ENCODE results near the gene PITPNC1.
"Not testable (repeated sequence)": the region's sequence is repeated elsewhere in the genome, so short reads cannot be mapped to it uniquely, and the experiment has no call there.

The PITPNC1 gene

DNA sequence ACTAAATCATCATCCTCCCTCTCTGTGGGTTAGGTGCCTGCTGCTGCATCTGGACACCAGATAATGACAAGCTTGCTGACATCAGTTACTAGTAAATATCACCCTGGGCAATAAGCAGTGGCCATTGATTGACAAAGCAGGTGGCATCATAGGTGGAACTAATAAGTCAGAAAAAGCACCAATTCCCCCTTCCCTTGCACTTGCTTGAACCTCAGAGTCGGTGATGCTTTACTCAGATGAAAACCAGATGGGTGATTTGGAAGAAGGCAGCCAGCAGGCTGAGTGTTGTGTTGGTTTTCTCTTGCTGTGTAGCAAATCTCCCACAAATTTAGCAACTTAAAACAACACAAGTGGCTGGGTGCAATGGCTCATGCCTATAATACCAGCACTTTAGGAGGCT, 193.7 kb downstream of the PITPNC1 start:
- in situ Hi-C loops (cut with MboI; ENCODE audit: low sequenced_read_pairs): no loop called here

DNA sequence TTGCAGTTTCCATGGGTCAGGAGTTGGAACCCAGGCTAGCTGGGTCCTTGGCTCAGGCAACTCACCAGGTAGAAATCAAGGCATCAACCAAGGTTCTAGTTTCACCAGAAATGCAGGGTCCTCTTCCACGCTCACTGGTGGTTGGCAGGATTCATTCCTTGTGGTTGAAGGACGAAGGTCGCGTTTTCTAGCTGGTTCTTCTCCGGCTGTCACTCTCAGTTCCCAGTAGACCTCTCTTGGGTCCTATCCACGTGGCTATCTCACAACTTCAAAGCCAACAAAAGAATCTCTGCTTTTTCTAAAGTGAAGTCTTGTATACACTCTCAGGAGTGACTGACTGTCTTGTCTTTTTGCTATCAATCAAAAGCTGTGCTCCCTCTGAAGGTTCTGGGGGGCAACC, 194.4 kb downstream of the PITPNC1 start:
- in situ Hi-C loops (cut with MboI; ENCODE audit: low sequenced_read_pairs): no loop called here

DNA sequence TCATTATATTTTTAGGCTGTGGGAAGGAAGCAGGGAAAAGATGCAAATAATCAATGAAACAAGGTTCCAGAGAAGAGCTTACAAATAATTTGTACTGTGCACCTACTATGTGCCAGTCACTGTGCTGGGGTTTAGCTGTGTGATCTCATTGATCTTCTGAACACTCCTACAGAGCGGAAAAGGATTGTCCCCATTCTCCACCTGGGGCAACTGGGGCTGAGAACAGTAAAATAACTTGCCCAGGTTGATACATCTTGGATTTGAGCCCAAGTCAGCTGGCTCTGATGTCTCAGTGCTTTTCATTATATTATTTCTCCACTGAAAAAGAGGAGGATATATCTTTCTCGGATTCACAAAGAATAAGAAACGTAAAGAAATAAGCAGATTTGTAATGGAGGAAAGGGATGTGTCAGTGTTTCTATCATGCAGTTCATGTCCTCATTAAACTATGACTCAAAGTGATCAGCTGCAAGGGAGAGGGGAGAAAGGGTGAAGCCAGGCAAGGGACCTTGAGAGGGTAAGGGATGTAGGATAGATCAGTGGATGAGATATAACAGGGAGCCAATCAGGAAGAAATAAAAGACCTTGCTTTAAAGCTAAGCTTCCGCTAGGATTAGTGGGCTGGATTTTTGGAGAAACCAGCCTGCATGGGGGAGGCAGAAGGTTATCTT, 197.0 kb downstream of the PITPNC1 start:
- in situ Hi-C loops (cut with MboI; ENCODE audit: low sequenced_read_pairs): no loop called here

DNA sequence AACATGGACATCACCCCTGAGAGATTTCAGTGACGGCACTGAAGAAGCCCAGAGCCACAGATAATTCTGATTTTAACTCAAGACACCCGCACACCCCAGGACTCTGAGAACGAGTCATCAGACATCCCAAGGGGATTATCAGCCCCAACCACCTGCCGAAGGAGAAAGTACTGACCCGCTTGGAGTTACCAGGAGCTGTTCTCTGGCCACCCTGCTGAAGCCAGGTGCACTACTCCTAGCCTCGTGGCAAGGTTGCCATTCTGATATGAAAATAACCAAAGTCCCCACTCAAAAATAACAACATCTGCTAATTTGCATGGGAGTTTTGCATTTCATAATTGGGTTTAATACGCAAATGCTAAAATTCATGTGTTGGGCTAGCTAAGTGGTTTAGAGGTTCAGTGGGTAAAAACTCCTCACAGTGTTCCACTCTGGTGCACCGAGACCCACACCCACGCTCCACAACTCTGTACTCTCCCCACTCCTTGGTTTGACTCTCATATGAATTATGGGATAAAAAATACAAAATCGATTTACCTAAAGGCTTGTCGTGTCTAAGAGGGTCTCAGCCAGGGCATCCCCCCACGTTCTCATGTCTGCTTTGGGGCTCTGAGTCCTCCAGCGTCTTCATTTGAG, 197.7 kb downstream of the PITPNC1 start:
- in situ Hi-C loops (cut with MboI; ENCODE audit: low sequenced_read_pairs): no loop called here

DNA sequence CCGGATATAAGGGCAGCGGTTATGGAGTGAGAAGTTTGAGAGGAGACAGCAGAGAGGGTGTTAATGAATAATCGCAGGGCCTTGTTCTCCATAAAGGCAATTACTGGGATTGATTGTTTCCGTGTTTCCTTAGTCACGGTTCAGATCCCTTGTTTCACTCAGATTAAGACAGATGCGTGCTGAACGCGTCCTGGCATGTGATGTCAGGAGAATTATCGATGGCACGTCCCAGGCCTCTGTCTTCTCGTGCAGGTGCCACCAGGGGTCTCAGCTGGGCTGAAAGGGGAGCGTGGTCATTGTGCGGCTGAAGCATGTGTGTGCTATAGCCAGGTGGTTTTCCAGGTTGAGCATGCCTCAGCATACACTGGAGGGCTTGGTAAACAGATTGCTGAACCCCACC, 198.2 kb downstream of the PITPNC1 start:
- in situ Hi-C loops (cut with MboI; ENCODE audit: low sequenced_read_pairs): no loop called here

DNA sequence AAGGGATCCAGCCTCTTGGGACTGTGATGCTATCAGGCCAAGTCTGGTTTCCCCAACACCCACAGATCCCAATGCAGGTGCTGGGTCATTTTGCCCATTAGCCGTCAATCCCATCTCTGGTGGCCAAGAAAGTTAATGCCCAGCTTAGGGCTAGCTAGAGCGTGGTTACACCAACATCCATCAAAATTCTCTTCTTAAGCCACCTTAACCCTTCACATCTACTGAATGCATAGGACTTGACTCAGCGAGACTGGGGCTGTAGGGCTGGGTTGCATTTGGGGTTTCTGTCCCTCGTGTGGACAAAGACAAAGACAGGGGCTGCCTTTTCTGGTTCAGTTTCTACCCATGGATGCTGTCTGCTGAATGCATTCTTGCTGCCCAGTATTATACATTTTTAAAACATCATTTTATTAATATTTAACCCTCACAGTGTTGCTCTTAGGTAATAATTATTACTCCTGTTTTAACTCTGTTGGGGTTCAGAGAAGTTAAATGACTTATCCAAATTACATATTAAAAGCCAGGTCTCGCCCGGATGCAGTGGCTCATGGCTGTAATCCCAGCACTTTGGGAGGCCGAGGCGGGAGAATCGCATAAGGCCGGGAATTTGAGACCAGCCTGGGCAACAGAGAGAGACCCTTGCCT, 199.5 kb downstream of the PITPNC1 start:
- in situ Hi-C loops (cut with MboI; ENCODE audit: low sequenced_read_pairs): no loop called here

- in situ Hi-C loops (cut with MboI; ENCODE audit: low sequenced_read_pairs): no loop called here
These were observed 200.5 kb downstream of the PITPNC1 start for GRCh38 chr17:67577429-67578141.

DNA sequence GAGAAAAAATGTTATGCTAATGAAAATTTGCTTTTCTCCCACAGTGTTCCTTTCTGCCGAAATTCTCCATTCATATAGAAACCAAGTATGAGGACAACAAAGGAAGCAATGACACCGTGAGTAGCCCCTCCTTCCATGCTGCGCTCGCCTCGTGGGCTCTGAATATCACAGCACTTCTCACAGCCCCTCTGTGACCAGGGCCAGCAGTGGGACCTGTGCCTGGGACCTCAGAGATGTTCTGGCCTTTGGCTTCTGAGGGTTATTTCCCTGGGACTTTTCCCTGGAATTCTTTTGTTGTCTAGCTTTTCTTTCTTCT, 201.0 kb downstream of the PITPNC1 start:
- in situ Hi-C loops (cut with MboI; ENCODE audit: low sequenced_read_pairs): no loop called here

DNA sequence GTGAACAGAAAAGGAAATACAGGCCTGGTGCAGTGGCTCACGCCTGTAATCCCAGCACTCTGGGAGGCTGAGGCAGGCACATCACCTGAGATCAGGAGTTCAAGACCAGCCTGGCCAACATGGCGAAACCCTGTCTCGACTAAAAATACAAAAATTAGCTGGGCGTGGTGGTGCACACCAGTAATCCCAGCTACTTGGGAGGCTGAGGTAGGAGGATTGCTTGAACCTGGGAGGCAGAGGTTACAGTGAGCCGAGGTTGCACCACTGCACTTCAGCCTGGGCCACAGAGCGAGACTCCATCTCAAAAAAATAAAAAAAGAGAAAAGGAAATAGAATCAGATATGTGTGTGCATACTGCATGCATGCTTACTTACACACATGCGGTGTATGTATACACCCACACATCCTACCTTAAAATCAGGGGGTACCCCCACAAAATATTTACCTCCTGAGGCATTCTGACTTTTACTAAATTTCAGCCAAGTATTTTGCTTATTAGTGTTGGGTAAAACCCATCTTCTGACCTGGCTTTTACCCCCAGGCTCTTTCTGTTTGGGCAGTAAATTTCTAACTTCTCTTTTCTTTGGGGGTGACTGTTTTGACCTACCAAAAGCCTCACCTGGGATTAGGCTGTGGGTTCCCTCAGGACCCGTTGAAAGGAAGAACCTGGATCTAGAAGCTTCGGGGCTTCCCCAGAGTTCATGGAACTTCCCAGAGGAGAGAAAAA, 201.8 kb downstream of the PITPNC1 start:
- in situ Hi-C loops (cut with MboI; ENCODE audit: low sequenced_read_pairs): not testable (repeated sequence)

- in situ Hi-C loops (cut with MboI; ENCODE audit: low sequenced_read_pairs): no loop called here
These were observed 205.6 kb downstream of the PITPNC1 start for GRCh38 chr17:67582673-67583081.

- in situ Hi-C loops (cut with MboI; ENCODE audit: low sequenced_read_pairs): no loop called here
These were observed 208.1 kb downstream of the PITPNC1 start for GRCh38 chr17:67585077-67585602.

DNA sequence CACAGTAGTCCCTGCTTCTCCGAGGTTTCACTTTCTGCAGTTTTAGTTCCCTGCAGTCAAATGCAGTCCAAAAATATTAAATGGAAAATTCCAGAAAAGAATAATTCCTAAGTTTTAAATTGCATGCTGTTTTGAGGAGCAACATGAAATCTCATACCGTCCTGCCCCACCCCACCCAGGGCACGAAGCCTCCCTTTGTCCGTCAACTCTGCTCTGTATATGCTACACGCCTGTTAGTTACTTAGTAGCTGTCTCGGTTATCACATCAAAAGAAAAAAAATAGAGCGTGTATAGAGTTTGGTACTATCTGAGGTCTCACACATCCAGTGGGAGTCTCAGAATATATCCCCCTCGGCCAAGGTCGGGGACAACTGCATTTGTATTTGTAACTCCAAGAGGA, 211.2 kb downstream of the PITPNC1 start:
- in situ Hi-C loops (cut with MboI; ENCODE audit: low sequenced_read_pairs): no loop called here

- in situ Hi-C loops (cut with MboI; ENCODE audit: low sequenced_read_pairs): no loop called here
These were observed 217.2 kb downstream of the PITPNC1 start for GRCh38 chr17:67594115-67594880.

- in situ Hi-C loops (cut with MboI; ENCODE audit: low sequenced_read_pairs): no loop called here
These were observed 223.3 kb downstream of the PITPNC1 start for GRCh38 chr17:67600408-67600807.

- in situ Hi-C loops (cut with MboI; ENCODE audit: low sequenced_read_pairs): no loop called here
These were observed 224.8 kb downstream of the PITPNC1 start for GRCh38 chr17:67601897-67602296.

GRCh38 chr17:67602444-67602843, 225.4 kb downstream of the PITPNC1 start:
- in situ Hi-C loops (cut with MboI; ENCODE audit: low sequenced_read_pairs): no loop called here

DNA sequence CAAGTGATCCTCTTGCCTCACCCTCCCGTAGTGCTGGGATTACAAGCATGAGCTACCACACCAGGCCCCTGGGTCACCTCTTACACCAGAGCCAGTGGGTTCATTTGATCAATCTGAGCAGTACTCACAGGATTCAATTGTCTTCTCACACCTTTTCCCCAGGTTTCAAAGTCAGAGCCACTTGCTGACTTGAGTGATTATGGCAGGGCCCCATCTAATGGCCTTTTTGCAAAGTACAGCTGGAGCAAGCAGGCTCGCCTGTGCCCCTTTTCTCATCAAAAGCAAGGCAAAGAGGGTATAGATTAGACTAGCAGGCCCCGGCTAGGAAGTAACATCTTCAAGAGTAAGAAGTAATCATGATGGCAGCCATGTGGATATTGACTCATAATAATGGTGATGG, 225.9 kb downstream of the PITPNC1 start:
- in situ Hi-C loops (cut with MboI; ENCODE audit: low sequenced_read_pairs): no loop called here

GRCh38 chr17:67605256-67605912, 228.3 kb downstream of the PITPNC1 start:
- in situ Hi-C loops (cut with MboI; ENCODE audit: low sequenced_read_pairs): no loop called here

- in situ Hi-C loops (cut with MboI; ENCODE audit: low sequenced_read_pairs): no loop called here
These were observed 229.4 kb downstream of the PITPNC1 start for GRCh38 chr17:67606471-67606870.

Measured in HL-60/S4 treated with phorbol 12-myristate 13-acetate at 8.2 ng/mL for 4 days and 3 days (cell line).